ACC112 (cell line): Measurements from ENCODE around the gene PNPLA7.

Experiments used
- H2AFZ ChIP-seq: fragments of 200-600 bp; sonication (generic); one replicate; pipeline ENCODE4 v1.6.0; 2017; ENCODE audit warnings: antibody characterized with exemption, low read length; ENCODE audit not compliant: unreplicated experiment
- H3K27ac ChIP-seq: fragments of 200-600 bp; sonication (generic); 2 replicates; pipeline ENCODE4 v1.5.1; 2014; ENCODE audit warnings: low read depth, mild to moderate bottlenecking, antibody characterized with exemption, low read length, moderate library complexity
- H3K27me3 ChIP-seq: fragments of 200-600 bp; sonication (generic); 2 replicates; pipeline ENCODE4 v1.6.1; 2014; ENCODE audit warnings: mild to moderate bottlenecking, antibody characterized with exemption, low read length, moderate library complexity, mixed read lengths; ENCODE audit not compliant: insufficient read depth
- H3K36me3 ChIP-seq: fragments of 200-600 bp; sonication (generic); 2 replicates; pipeline ENCODE4 v1.6.1; 2016; ENCODE audit warnings: mild to moderate bottlenecking, antibody characterized with exemption, low read length, moderate library complexity, mixed read lengths; ENCODE audit not compliant: insufficient read depth
- H3K4me1 ChIP-seq: fragments of 200-600 bp; sonication (generic); one replicate; pipeline ENCODE4 v1.6.1; 2016; ENCODE audit warnings: low read length, mixed read lengths; ENCODE audit not compliant: insufficient read depth, unreplicated experiment, control insufficient read depth
- H3K4me3 ChIP-seq: fragments of 200-600 bp; sonication (generic); 2 replicates; pipeline ENCODE4 v1.5.1; 2014; ENCODE audit warnings: mild to moderate bottlenecking, low read depth, low read length
- H3K79me2 ChIP-seq: fragments of 200-600 bp; sonication (generic); one replicate; pipeline ENCODE4 v1.6.0; 2016; ENCODE audit warnings: low read length; ENCODE audit not compliant: control insufficient read depth, unreplicated experiment, insufficient read depth

The PNPLA7 gene

GRCh38 chr9:137429974-137430722 is 120.1 kb downstream of the PNPLA7 start:
- H3K36me3 ChIP-seq, result no peaks in the 10 kb centered on the region
- no peaks in the 10 kb centered on the region for H3K79me2 ChIP-seq
- H3K27me3 ChIP-seq, result no peaks in the 10 kb centered on the region
- no peak overlapping the region for H3K4me3 ChIP-seq
- no peak overlapping the region for H2AFZ ChIP-seq
- no peak overlapping the region for H3K27ac ChIP-seq
- H3K4me1 ChIP-seq, result no peaks in the 10 kb centered on the region

GRCh38 chr9:137429546-137429890 is 120.7 kb downstream of the PNPLA7 start:
- Histone ChIP-seq H3K4me1 (no peaks in the 10 kb centered on the region), H3K4me3 (no peak overlapping the region), H3K79me2 (no peaks in the 10 kb centered on the region), H2AFZ (no peak overlapping the region), H3K27ac (no peak overlapping the region), H3K27me3 (no peaks in the 10 kb centered on the region), H3K36me3 (no peaks in the 10 kb centered on the region)

- H3K36me3 ChIP-seq, result no peaks in the 10 kb centered on the region
- H2AFZ ChIP-seq, result no peak overlapping the region
- no peaks in the 10 kb centered on the region for H3K79me2 ChIP-seq
- H3K4me3 ChIP-seq, result no peak overlapping the region
- no peak overlapping the region for H3K27ac ChIP-seq
- H3K27me3 ChIP-seq, result no peaks in the 10 kb centered on the region
- H3K4me1 ChIP-seq, result no peaks in the 10 kb centered on the region
Measured at GRCh38 chr9:137428841-137429545, 121.2 kb downstream of the PNPLA7 start.

DNA sequence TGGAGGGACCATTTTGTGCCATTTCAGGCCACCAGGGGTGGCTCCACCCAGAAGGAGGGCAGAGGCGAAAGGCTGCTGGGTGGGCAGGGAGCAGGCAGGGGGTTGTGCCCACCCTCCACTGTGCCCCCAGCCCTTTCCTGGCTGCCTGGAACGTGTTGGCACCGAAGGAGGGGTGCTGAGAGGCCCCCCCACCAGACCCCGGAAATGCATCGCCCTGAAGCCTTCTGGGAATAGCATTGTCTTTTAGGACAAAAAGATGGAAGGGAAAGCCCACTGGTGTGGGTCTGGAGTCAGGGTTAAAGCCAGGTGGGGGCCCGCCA is 121.9 kb downstream of the PNPLA7 start:
- Histone ChIP-seq H3K4me3 (no peak overlapping the region), H3K27me3 (no peaks in the 10 kb centered on the region), H3K4me1 (no peaks in the 10 kb centered on the region), H3K79me2 (no peaks in the 10 kb centered on the region), H3K36me3 (no peaks in the 10 kb centered on the region), H3K27ac (no peak overlapping the region), H2AFZ (no peak overlapping the region)

DNA sequence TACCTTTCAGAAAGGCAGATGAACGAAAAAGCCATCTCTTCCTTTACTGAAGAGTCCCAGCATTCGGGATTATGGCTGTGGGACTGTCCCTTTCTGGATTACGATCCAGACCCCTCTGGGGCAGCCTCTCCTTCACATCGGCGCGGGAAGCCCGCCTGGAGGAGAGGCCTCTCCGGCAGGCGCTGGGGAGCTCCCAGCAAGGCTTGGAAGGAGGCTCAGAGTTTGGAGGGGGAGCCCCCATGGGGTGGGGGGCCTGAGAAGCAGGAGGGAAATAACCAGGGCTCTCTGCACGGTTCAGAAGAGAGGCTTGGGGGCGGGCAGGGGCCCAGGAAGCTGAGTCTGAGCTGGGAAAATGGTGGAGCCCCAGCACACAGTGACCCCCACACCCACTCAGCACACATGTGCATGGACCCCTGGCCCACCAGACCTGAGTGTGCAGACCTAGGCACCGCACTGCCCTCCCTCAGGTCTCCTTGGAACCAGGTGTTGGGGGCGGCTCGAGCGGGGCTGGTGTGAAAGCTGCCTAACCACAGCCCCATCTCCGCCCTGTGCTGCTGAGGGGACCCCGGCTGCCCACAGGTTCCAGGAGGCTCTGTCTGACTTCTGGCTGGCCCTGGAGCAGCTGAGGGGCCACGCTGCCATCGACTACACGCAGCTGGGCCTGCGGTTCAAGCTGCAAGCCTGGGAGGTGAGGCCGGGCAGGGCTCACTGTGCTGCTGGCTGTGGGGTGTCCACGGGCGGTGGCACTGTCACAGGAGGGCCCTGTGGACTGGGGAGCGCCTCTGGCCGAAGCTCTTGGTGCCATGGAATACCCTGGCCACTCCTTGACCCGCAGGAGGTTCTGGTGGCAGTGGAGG is 122.5 kb downstream of the PNPLA7 start:
- Histone ChIP-seq H3K27me3 (no peaks in the 10 kb centered on the region), H3K4me1 (no peaks in the 10 kb centered on the region), H2AFZ (no peak overlapping the region), H3K79me2 (no peaks in the 10 kb centered on the region), H3K4me3 (no peak overlapping the region), H3K27ac (no peak overlapping the region), H3K36me3 (no peaks in the 10 kb centered on the region)

GRCh38 chr9:137426018-137426681 is 124.1 kb downstream of the PNPLA7 start:
- peaks cover 10% of the 10 kb centered on the region for H3K79me2 ChIP-seq
- H3K27ac ChIP-seq, result no peak overlapping the region
- H3K36me3 ChIP-seq, result no peaks in the 10 kb centered on the region
- no peaks in the 10 kb centered on the region for H3K4me1 ChIP-seq
- H2AFZ ChIP-seq, result no peak overlapping the region
- H3K4me3 ChIP-seq, result no peak overlapping the region
- H3K27me3 ChIP-seq, result no peaks in the 10 kb centered on the region

DNA sequence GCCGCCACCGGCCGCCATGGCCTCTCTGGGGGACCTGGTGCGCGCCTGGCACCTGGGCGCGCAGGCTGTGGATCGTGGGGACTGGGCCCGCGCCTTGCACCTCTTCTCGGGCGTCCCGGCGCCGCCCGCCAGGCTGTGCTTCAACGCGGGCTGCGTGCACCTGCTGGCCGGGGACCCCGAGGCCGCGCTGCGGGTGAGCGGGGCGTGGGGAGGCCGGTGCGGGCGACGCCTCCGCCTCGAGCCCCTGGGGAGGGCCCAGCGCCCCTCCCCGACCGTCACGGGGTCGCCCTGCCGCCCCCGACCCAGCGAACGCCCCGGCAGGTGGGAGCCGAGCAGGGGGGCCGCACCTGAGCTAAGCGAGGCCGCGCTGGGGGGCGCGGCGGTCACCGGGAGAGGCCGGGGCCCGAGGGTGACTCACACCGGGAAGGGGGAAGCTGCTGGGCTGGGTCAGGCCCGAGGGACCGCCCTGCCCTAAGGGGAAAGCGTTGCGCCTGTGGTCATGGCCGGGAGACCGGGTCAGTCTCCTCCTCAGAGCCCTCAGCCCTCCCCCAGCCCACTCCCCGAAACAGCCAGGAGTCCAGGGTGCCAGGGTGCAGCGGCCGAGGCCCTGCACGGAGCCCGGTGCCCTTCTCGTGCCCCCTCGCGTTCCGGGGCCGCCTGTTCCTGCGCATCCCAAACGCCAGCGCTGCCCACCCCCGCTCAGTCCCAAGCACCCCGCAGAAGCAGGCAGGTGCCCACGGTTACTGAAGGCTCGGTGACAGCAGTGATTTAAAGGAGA is 126.5 kb downstream of the PNPLA7 start:
- Histone ChIP-seq H3K27ac (no peak overlapping the region), H2AFZ (peak overlapping the region; percentile 80), H3K36me3 (no peaks in the 10 kb centered on the region), H3K27me3 (no peaks in the 10 kb centered on the region), H3K4me3 (peak overlapping the region; percentile 68), H3K4me1 (no peaks in the 10 kb centered on the region), H3K79me2 (peaks cover 18% of the 10 kb centered on the region)

DNA sequence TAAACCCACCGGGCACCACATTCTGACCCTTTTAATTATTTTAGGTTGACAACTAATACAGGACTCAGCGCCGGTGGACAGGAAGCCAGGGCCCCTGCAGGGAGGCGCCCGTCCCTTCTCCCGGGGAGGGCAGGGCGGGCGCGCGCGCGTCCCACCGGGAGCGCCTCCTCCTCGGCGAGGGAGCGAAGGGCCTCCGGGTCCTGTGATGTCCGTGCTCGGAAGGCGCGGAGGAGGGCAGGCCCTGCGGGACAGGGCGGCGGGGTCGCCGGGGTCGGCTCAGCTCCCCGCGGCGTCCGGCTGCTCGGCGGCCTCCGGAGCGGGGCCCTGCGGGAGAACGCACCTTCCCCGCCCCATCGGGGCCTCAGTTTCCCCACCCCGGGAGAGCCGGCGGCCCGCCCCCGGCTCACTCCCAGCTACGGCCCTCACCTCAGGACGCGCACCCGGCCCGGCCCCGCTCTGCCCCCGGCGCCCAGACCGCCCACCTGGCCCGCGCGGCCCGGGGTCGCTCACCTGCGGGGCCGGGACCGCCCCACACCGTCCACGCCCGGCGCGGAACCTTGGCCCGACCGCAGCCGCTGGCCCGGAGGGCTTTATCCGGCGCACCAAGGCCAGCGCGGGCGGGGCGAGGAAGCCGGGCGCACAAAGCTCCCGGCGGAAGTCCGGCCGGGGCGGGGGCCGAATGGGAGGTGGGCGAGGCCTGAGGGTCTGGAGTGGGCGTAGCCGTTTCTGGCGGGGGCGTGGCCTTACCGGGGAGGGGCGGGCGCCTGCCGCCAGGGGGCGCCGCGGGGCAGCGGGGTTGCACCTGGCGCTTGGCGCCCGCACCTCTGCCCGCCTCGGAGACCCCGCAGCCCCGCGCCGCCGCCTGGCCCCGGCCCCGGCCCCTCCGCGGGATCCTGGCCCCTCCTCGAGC is 127.3 kb downstream of the PNPLA7 start, which contains the start of the genes EXD3 and NOXA1:
TSS of gene EXD3 (minus strand) at position 559 of the 910 bp plus-strand sequence. CDS start 27,805 bp downstream, outside the sequence.
TSS of gene NOXA1 (plus strand) at position 790 of the 910 bp plus-strand sequence. CDS start 137 bp downstream, outside the sequence.
- H3K4me3 ChIP-seq, result peak within 1 kb of the TSS; percentile 82
- H2AFZ ChIP-seq, result peak within 1 kb of the TSS; percentile 93
- no peaks in the 10 kb centered on the region for H3K4me1 ChIP-seq
- peaks cover 18% of the 10 kb centered on the region for H3K79me2 ChIP-seq
- H3K27ac ChIP-seq, result no peak within 1 kb of the TSS
- no peaks in the 10 kb centered on the region for H3K27me3 ChIP-seq
- no peaks in the 10 kb centered on the region for H3K36me3 ChIP-seq

DNA sequence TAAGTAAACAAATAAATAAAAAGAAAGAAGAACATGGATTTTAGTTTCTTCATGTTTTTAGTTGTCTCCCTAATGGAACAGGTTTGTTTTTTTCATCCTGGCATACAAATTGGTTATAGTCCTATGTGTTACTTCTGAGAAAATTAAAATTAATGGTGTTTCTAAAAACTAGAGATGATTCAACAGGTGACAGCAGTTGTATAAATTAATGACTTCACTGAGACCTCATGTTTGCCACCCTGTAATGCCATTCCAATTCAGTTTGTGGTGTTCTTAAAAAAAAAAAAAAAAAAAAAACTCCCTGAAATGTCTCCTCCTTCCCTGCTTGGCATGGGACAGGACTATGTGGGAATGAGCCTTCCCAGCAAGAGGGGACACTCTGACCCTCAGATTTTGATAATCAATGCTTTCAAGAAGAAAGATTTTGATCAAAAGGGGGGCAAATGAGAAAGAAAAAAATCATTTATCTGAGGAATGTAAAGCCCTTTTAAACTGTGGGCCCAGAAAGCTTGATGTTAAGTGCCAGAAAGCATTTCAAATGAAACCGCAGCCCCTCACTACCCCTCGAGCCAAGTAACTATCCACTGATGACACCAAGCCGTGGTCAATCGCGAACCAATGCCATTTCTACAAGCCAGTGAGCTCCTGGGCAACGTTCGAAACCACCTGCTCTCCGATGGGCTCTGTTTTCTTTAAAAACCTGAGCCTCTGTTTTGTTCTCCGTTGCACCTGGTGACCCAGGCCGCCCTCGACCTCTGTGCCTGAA is 128.2 kb downstream of the PNPLA7 start:
- Histone ChIP-seq H3K27ac (no peak overlapping the region), H3K4me3 (peak overlapping the region; percentile 82), H3K27me3 (no peaks in the 10 kb centered on the region), H3K4me1 (no peaks in the 10 kb centered on the region), H2AFZ (peak overlapping the region; percentile 39), H3K79me2 (peaks cover 18% of the 10 kb centered on the region), H3K36me3 (no peaks in the 10 kb centered on the region)
